Measurements from ENCODE around the gene CAPN11. TPM values are rescaled to one million over a fixed set of nuclear protein-coding genes. Genes with fewer than 3 reads are reported as not detected.

CAPN11 gene
- total and polyA plus RNA-seq, 2 of the 4 experiments (the other 2 are of a cell fraction), result not detected

DNA sequence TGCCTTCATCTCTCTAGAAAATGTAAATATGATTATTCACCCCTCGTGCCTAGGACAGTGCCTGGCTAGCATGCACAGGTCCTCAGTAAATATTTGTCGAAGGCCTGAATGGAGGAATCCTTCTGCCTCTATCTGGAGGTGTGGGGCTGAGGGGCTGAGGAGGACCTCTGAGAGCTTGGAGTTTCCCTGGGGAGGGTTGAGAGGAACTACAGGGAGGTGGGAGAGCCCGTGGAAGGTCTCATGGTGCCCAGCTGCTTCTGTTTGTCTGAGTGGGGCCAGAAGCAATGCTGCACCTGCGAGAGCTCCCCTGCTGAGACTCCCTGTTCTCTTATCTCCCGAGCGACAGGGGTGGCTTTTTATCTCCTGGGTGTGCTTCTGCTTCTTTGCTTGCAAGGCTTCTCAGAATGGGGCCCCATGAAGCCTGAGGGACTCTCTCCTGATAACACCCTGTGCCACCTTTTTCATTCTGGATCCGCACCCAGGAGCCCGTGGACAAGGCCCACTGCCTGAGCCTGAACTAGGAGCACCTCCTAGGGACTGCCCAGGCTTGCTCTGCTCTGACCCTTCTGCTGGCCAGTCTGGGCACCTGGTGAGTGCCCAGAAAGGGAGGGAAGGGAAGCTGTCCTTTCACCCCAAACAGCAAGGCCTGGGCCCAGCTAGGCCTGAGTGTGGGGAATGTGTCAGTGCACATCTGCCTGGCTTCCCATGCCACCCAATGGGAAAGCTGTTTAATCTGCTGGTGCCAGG is 67.1 kb downstream of the CAPN11 start:
- Histone ChIP-seq H3K4ac (ENCODE audit: low read depth, low read length) (no peak overlapping the region), H2BK20ac (ENCODE audit: low read depth, low read length) (no peak overlapping the region), H3K9me1 (ENCODE audit: insufficient read depth, low read length) (no peaks in the 10 kb centered on the region; the same call in 1 of the 2 replicates), H3K4me1 (ENCODE audit: control insufficient read depth, insufficient read depth, low read length) (peaks cover 16% of the 10 kb centered on the region), H3K23ac (ENCODE audit: low read depth, low read length) (no peak overlapping the region), H3K9me3 (ENCODE audit: control insufficient read depth, insufficient read depth, low read length) (no peaks in the 10 kb centered on the region), H4K5ac (ENCODE audit: low read depth, low read length) (no peak overlapping the region), H3K56ac (ENCODE audit: extremely low read depth, insufficient read depth, low read length) (no peak overlapping the region), H2BK5ac (ENCODE audit: low read depth, low read length, poor library complexity, severe bottlenecking) (no peak overlapping the region), H4K20me1 (ENCODE audit: insufficient read depth, low read length) (no peaks in the 10 kb centered on the region), H2BK120ac (ENCODE audit: low read depth, low read length) (no peak overlapping the region), H3K18ac (ENCODE audit: low read depth, low read length) (no peak overlapping the region), H3K9ac (ENCODE audit: low read depth, low read length) (no peak overlapping the region), H3K4me2 (ENCODE audit: low read depth, low read length) (no peak overlapping the region), H3K14ac (replicated peaks; ENCODE audit: low read depth, low read length) (no peak overlapping the region), H2AK5ac (ENCODE audit: low read depth, low read length) (no peak overlapping the region), H3K27me3 (ENCODE audit: control insufficient read depth, insufficient read depth, low read length) (no peaks in the 10 kb centered on the region), H3K79me1 (ENCODE audit: low read depth in 1 of 2, low read length in 2 of 2) (peaks cover 0 to 8% of the 10 kb centered on the region in 2 experiments; a peak in 1 of 4 replicates), H2AK9ac (replicated peaks; ENCODE audit: low read depth, low read length, poor library complexity) (peak overlapping the region; percentile 23), H3K4me3 (ENCODE audit: insufficient read depth, low read depth, low read length) (no peak overlapping the region), H3K27ac (ENCODE audit: insufficient read depth, low read length) (no peak overlapping the region), H2AFZ (replicated peaks; ENCODE audit: low read length, poor library complexity) (no peak overlapping the region), H3K36me3 (ENCODE audit: control insufficient read depth, insufficient read depth, low read length) (no peaks in the 10 kb centered on the region), H4K91ac (ENCODE audit: insufficient read depth, low read depth, low read length) (no peak overlapping the region), H4K8ac (ENCODE audit: low read depth in 2 of 2, low read length in 2 of 2) (no peak overlapping the region), H2BK15ac (ENCODE audit: low read depth, low read length) (no peak overlapping the region)
- ChIA-PET POLR2A (ENCODE audit: unreplicated experiment) (no interaction called here), CTCF (no interaction called here)
- no peak for TF ChIP-seq BHLHE40 (IDR thresholded peaks at IDR 0.05; ENCODE audit: low read depth, low read length)
- no peak for TF ChIP-seq FOS (IDR thresholded peaks at IDR 0.05; ENCODE audit: low read depth, low read length)
- TF ChIP-seq NFE2L2 (IDR thresholded peaks at IDR 0.05; ENCODE audit: low read depth, low read length), result no peak
- TF ChIP-seq RFX5 (IDR thresholded peaks at IDR 0.05; ENCODE audit: low read depth, low read length), result no peak
- no peak for TF ChIP-seq MAZ (IDR thresholded peaks at IDR 0.05; ENCODE audit: borderline replicate concordance, low read depth, low read length)
- TF ChIP-seq, protein P1, sequence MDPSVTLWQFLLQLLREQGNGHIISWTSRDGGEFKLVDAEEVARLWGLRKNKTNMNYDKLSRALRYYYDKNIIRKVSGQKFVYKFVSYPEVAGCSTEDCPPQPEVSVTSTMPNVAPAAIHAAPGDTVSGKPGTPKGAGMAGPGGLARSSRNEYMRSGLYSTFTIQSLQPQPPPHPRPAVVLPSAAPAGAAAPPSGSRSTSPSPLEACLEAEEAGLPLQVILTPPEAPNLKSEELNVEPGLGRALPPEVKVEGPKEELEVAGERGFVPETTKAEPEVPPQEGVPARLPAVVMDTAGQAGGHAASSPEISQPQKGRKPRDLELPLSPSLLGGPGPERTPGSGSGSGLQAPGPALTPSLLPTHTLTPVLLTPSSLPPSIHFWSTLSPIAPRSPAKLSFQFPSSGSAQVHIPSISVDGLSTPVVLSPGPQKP (IDR thresholded peaks at IDR 0.05; ENCODE audit: borderline replicate concordance, low read depth, low read length), result no peak
- TF ChIP-seq, protein P2, sequence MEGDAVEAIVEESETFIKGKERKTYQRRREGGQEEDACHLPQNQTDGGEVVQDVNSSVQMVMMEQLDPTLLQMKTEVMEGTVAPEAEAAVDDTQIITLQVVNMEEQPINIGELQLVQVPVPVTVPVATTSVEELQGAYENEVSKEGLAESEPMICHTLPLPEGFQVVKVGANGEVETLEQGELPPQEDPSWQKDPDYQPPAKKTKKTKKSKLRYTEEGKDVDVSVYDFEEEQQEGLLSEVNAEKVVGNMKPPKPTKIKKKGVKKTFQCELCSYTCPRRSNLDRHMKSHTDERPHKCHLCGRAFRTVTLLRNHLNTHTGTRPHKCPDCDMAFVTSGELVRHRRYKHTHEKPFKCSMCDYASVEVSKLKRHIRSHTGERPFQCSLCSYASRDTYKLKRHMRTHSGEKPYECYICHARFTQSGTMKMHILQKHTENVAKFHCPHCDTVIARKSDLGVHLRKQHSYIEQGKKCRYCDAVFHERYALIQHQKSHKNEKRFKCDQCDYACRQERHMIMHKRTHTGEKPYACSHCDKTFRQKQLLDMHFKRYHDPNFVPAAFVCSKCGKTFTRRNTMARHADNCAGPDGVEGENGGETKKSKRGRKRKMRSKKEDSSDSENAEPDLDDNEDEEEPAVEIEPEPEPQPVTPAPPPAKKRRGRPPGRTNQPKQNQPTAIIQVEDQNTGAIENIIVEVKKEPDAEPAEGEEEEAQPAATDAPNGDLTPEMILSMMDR (conservative IDR thresholded peaks at IDR 0.05; ENCODE audit: low read depth, low read length), result no peak
- TF ChIP-seq POLR2A (IDR thresholded peaks at IDR 0.05; ENCODE audit: low read depth, low read length), result no peak
- no peak for TF ChIP-seq RAD21 (IDR thresholded peaks at IDR 0.05; ENCODE audit: low read length)
- TF ChIP-seq MAFK (IDR thresholded peaks at IDR 0.05; ENCODE audit: low read depth, low read length), result no peak
- TF ChIP-seq MXI1 (IDR thresholded peaks at IDR 0.05; ENCODE audit: borderline replicate concordance, low read depth, low read length), result no peak
- TF ChIP-seq SMC3 (IDR thresholded peaks at IDR 0.05; ENCODE audit: low read depth, low read length), result no peak
- in situ Hi-C loops (cut with MboI; ENCODE audit: low sequenced_read_pairs) (no loop called here), intact Hi-C loops (cut with micrococcal nuclease) (no loop called here), dilution Hi-C loops (cut with HindIII; ENCODE audit: low sequenced_read_pairs, unreplicated experiment) (no loop called here)
- BruUV-seq (replicated peaks), result no TSS peak
- DNase-seq, result no peak
- WGBS, 2 experiments (ENCODE audit: extremely low coverage in 2 of 2, insufficient read length in 1 of 2), result 100% methylated on average over 2 of the region's 8 CpGs; no CpG with 5 or more reads in 1 of the 2 experiments
- no peak for ATAC-seq (ENCODE audit: low read depth)
